Neuronal stem cell (in vitro differentiated cells): ENCODE results near the gene BPIFB2.

Experiments used
- DNase-seq: peaks from one replicate; pipeline ENCODE4 v3.0.0-alpha.2; 2013; ENCODE audit warnings: low spot score
- H2AFZ ChIP-seq: one replicate; pipeline ENCODE4 v1.6.1; 2013; ENCODE audit warnings: mild to moderate bottlenecking, low read length, inconsistent platforms
- H2AK5ac ChIP-seq: 2 replicates; pipeline ENCODE4 v1.6.1; 2013; ENCODE audit warnings: low read depth, mild to moderate bottlenecking, inconsistent platforms, low read length, moderate library complexity, mixed read lengths
- H2BK120ac ChIP-seq: 2 replicates; pipeline ENCODE4 v1.6.1; 2013; ENCODE audit warnings: low read depth, mild to moderate bottlenecking, inconsistent platforms, low read length, moderate library complexity, mixed read lengths
- H2BK12ac ChIP-seq: one replicate; pipeline ENCODE4 v1.6.1; 2013; ENCODE audit warnings: low read length, inconsistent platforms
- H2BK15ac ChIP-seq: 2 replicates; pipeline ENCODE4 v1.6.1; 2013; ENCODE audit warnings: mild to moderate bottlenecking, low read length, inconsistent platforms, mixed read lengths
- H2BK5ac ChIP-seq: one replicate; pipeline ENCODE4 v1.6.1; 2013; ENCODE audit warnings: inconsistent platforms, mild to moderate bottlenecking, low read length, moderate library complexity
- H3K14ac ChIP-seq: one replicate; pipeline ENCODE4 v1.6.1; 2013; ENCODE audit warnings: low read length, inconsistent platforms
- H3K18ac ChIP-seq: 2 replicates; pipeline ENCODE4 v1.6.1; 2013; ENCODE audit warnings: low read length, inconsistent platforms
- H3K23ac ChIP-seq: 2 replicates; pipeline ENCODE4 v1.6.1; 2013; ENCODE audit warnings: low read depth, mild to moderate bottlenecking, mixed read lengths, low read length, inconsistent platforms; ENCODE audit not compliant: poor library complexity
- H3K27ac ChIP-seq: replicated peaks from 3 replicates; pipeline ENCODE4 v1.5.1; 2013; ENCODE audit warnings: low read length, inconsistent platforms
- H3K27me3 ChIP-seq, 3 experiments: 2 replicates each; pipeline ENCODE4 v1.6.1; 2013; ENCODE audit warnings: low read length in 3 of 3, mild to moderate bottlenecking in 2 of 3, inconsistent platforms in 1 of 3, low read depth in 1 of 3, mixed read lengths in 1 of 3, moderate library complexity in 1 of 3; ENCODE audit not compliant: control insufficient read depth in 3 of 3, insufficient read depth in 3 of 3
- H3K36me3 ChIP-seq, 2 donors: replicated peaks in 1 of 2; 2 replicates each; pipeline ENCODE4 v1.6.1; 2013; ENCODE audit warnings: low read length in 2 of 2; ENCODE audit not compliant: control insufficient read depth in 2 of 2, insufficient read depth in 2 of 2
- H3K4ac ChIP-seq: 2 replicates; pipeline ENCODE4 v1.6.1; 2013; ENCODE audit warnings: inconsistent platforms, mild to moderate bottlenecking, low read length, moderate library complexity
- H3K4me1 ChIP-seq, 2 donors: 1 replicate in 1 of 2; 2 replicates in 1 of 2; pipeline ENCODE4 v1.6.1; 2013; ENCODE audit warnings: low read length in 2 of 2, low read depth in 1 of 2; ENCODE audit not compliant: control insufficient read depth in 2 of 2, insufficient read depth in 1 of 2
- H3K4me2 ChIP-seq: one replicate; pipeline ENCODE4 v1.6.1; 2013; ENCODE audit warnings: mild to moderate bottlenecking, low read length, inconsistent platforms; ENCODE audit not compliant: insufficient read depth, poor library complexity, severe bottlenecking
- H3K4me3 ChIP-seq, 2 donors: 2 replicates each; pipeline ENCODE4 v1.5.1; 2013; ENCODE audit warnings: low read length in 2 of 2, mild to moderate bottlenecking in 2 of 2, inconsistent platforms in 1 of 2, moderate library complexity in 1 of 2
- H3K79me1 ChIP-seq: one replicate; pipeline ENCODE4 v1.6.1; 2013; ENCODE audit warnings: low read depth, mild to moderate bottlenecking, inconsistent platforms, low read length, moderate library complexity
- H3K9ac ChIP-seq: one replicate; pipeline ENCODE4 v1.6.1; 2013; ENCODE audit warnings: mild to moderate bottlenecking, low read depth, low read length, inconsistent platforms; ENCODE audit not compliant: poor library complexity
- H3K9me3 ChIP-seq, 2 donors: replicated peaks in 1 of 2; 2 replicates each; pipeline versions ENCODE3 to v1.6.1; 2013; ENCODE audit warnings: low read length in 2 of 2, mild to moderate bottlenecking in 2 of 2, inconsistent platforms in 1 of 2, low read depth in 1 of 2, mixed read lengths in 1 of 2, moderate library complexity in 1 of 2; ENCODE audit not compliant: control insufficient read depth in 2 of 2, insufficient read depth in 1 of 2
- H4K8ac ChIP-seq: one replicate; pipeline ENCODE4 v1.6.1; 2013; ENCODE audit warnings: low read depth, mild to moderate bottlenecking, inconsistent platforms, low read length, moderate library complexity
- H4K91ac ChIP-seq: one replicate; pipeline ENCODE4 v1.6.1; 2013; ENCODE audit warnings: low read length, low read depth, mild to moderate bottlenecking, inconsistent platforms; ENCODE audit not compliant: poor library complexity
- WGBS, 2 donors: extraction: QIAGEN DNeasy Blood & Tissue Kit; methylation state at CpG; one replicate each; pipeline ENCODE4 v1.1.7; 2013; ENCODE audit warnings: missing lambda C conversion rate in 2 of 2, mixed read lengths in 1 of 2; ENCODE audit not compliant: insufficient read length in 2 of 2, insufficient replicate concordance in 1 of 2; ENCODE audit errors: extremely low coverage in 2 of 2; 5-methylcytosine and 5-hydroxymethylcytosine counted together

BPIFB2 gene

DNA sequence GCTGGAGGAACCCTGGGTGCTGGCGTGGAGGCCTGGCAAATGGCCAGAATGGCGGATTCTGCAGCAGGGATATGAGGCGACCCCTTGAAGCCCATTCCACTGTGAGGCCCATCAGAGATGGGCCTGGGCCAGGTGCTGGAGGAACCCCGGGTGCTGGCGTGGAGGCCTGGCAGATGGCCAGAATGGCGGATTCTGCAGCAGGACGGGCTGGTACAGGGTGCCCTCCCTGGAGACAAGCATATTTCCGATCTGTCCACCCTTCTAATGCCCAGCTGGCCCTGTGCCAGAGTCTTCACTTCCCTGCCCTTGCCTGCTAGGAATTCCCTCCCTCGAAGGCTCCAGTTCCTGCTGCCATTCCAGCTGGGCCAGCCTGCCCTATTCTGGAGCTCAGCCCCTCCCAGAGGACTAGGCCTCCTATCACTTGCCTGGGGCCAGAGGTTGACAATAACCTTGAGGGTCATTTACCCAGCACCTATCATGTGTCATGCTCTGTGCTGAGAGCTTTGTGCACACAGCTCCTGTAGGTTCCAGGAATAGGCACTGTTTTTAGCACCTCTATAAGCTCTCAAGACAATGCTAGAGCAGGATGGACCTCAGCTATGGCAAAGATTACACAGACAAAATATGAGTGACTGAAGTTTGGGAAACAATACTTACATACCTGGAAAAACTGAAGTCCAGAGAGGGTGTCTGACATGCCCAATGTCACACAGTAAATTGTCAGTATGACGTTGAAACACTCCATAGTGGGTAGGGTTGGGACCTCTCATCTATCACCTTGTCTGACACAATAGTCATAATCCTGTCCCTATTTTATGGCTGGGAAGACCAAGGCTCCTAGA, 24.7 kb upstream of the BPIFB2 start:
- Histone ChIP-seq H3K18ac (no peak overlapping the region), H3K4me1 (peaks cover 5 to 16% of the 10 kb centered on the region in 2 donors), H2BK120ac (no peak overlapping the region), H3K4me2 (no peak overlapping the region), H3K27ac (no peak overlapping the region), H3K4ac (no peak overlapping the region), H4K91ac (peak overlapping the region; percentile 25), H3K14ac (no peak overlapping the region), H2BK15ac (peak overlapping the region; percentile 75), H3K9me3 (peaks cover 0 to 1% of the 10 kb centered on the region in 2 donors), H4K8ac (no peak overlapping the region), H3K23ac (no peak overlapping the region), H2BK5ac (no peak overlapping the region), H2AFZ (no peak overlapping the region), H3K27me3 (no peaks in the 10 kb centered on the region), H3K36me3 (no peaks in the 10 kb centered on the region), H3K4me3 (no peak overlapping the region), H2BK12ac (peak overlapping the region; percentile 14), H2AK5ac (peak overlapping the region; percentile 93), H3K9ac (no peak overlapping the region), H3K79me1 (no peaks in the 10 kb centered on the region)
- WGBS, 2 donors, result no CpG with 5 or more reads among the region's 10 CpGs
- no peak for DNase-seq

DNA sequence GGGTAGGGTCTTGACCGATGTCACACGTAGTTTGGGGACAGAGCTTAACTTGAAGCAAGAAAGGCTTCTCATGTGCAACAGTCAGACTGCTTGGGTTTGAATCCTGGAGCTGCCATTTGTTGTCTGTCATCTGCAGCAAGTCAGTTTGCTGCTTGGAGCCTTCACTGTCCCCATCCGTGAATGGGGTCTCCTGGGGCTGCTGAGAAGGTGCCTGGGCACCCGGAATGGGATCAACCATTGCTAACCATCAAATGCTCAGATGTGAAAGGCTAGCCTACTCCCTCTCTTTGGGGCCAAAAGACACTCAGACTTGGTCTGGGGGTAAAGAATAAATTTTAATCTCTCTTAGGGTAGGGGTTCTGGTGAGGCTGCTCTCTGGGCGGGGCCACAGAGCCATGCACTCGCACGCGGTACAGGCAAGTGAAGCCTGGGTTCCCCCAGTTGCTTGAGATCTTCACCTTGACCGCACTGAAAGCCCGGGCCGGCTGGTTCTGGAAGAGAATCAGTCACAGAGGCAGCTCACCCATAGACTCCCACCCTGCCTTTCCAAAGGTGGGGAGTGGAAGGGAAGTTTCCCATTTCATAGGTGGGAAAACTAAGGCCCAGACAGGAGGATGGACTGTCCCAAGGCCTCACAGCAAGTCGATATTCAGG, 23.9 kb upstream of the BPIFB2 start:
- no peak overlapping the region for H2BK5ac ChIP-seq
- no CpG with 5 or more reads among the region's 12 CpGs for WGBS, 2 donors
- no peak overlapping the region for H3K14ac ChIP-seq
- H2AFZ ChIP-seq, result no peak overlapping the region
- H2BK15ac ChIP-seq, result no peak overlapping the region
- no peak for DNase-seq
- H3K79me1 ChIP-seq, result no peaks in the 10 kb centered on the region
- H2BK12ac ChIP-seq, result no peak overlapping the region
- H2AK5ac ChIP-seq, result no peak overlapping the region
- no peak overlapping the region for H3K9ac ChIP-seq
- no peak overlapping the region for H3K23ac ChIP-seq
- no peak overlapping the region for H3K4me3 ChIP-seq
- H3K27me3 ChIP-seq, result no peaks in the 10 kb centered on the region
- H2BK120ac ChIP-seq, result no peak overlapping the region
- H4K91ac ChIP-seq, result no peak overlapping the region
- H3K27ac ChIP-seq, result no peak overlapping the region
- H3K9me3 ChIP-seq, result peaks cover 0 to 1% of the 10 kb centered on the region in 2 donors
- no peak overlapping the region for H3K4me2 ChIP-seq
- no peak overlapping the region for H3K18ac ChIP-seq
- no peaks in the 10 kb centered on the region for H3K36me3 ChIP-seq
- no peak overlapping the region for H3K4ac ChIP-seq
- H3K4me1 ChIP-seq, result peaks cover 5 to 16% of the 10 kb centered on the region in 2 donors
- no peak overlapping the region for H4K8ac ChIP-seq

DNA sequence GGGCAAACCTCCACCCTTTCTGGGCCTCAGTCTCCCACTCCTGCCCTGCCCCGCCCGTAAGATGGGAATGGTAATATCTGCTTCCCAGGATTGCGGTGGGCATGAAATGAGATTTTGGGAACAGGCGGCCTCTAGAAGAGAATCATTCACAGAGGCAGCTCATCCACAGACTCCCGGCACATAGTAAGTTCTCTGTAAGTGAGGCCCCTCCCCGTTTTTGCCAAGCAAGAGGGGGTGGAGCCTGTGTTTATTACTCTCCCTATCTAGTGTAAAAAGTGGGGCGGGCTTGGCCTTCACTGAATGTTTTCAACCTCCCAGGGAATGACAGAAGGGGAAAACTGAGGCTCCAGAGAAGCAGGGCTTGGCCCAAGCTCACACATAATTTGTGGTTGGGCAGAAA, 23.3 kb upstream of the BPIFB2 start:
- Histone ChIP-seq H3K4me1 (peaks cover 5 to 16% of the 10 kb centered on the region in 2 donors), H3K14ac (no peak overlapping the region), H3K36me3 (no peaks in the 10 kb centered on the region), H4K91ac (no peak overlapping the region), H3K4ac (no peak overlapping the region), H3K9me3 (peaks cover 0 to 1% of the 10 kb centered on the region in 2 donors), H2BK5ac (peak overlapping the region; percentile 2), H2BK15ac (no peak overlapping the region), H3K23ac (no peak overlapping the region), H2AFZ (no peak overlapping the region), H3K4me3 (no peak overlapping the region), H2AK5ac (no peak overlapping the region), H3K27me3 (no peaks in the 10 kb centered on the region), H4K8ac (no peak overlapping the region), H3K18ac (no peak overlapping the region), H2BK120ac (no peak overlapping the region), H3K9ac (no peak overlapping the region), H2BK12ac (no peak overlapping the region), H3K4me2 (no peak overlapping the region), H3K79me1 (no peaks in the 10 kb centered on the region), H3K27ac (no peak overlapping the region)
- no peak for DNase-seq
- no CpG with 5 or more reads among the region's 7 CpGs for WGBS, 2 donors

DNA sequence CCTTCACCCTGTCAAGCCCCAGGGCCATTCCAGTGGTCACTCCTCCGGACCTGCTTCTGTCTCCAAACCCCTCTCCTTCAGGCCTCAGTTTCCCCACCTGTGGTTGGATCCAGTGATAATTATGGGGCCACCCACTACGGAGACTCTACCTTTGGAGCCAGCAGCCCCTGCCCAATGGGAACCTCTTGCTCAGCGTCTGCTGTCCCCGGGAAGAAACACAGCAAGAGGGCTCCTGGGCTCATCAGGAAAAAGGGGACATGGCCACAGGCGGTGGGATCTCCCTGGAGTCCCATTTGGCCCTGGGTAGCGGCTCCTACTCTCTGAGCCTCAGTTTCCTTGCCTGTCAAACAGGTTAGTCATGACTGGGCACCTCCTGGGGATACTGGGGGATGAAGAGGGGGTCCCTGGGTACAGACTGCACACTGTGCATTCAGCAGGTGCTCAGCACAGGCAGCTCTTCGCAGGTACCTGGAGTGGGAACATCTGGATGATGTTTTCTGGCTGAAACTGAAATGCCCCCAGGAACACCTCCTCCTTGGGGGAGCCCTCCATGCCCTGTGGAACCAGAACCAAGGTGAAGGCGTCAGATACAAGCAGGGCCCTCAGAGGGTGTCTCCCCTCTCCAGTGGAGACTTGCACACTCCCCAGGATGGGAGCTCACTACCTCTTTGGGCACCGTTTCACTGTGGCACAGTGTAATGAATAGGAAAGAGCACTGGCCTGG, 22.7 kb upstream of the BPIFB2 start:
- H3K18ac ChIP-seq, result peak overlapping the region; percentile 17
- H3K27ac ChIP-seq, result no peak overlapping the region
- H4K91ac ChIP-seq, result no peak overlapping the region
- no peak overlapping the region for H3K4ac ChIP-seq
- H3K14ac ChIP-seq, result no peak overlapping the region
- H3K4me2 ChIP-seq, result no peak overlapping the region
- H3K23ac ChIP-seq, result peak overlapping the region; percentile 34
- H3K9ac ChIP-seq, result no peak overlapping the region
- H2BK15ac ChIP-seq, result no peak overlapping the region
- H3K36me3 ChIP-seq, result no peaks in the 10 kb centered on the region
- no CpG with 5 or more reads among the region's 9 CpGs for WGBS, 2 donors
- H2AK5ac ChIP-seq, result peak overlapping the region; percentile 47
- H3K27me3 ChIP-seq, result no peaks in the 10 kb centered on the region
- no peak overlapping the region for H3K4me3 ChIP-seq
- peaks cover 0 to 1% of the 10 kb centered on the region in 2 donors for H3K9me3 ChIP-seq
- DNase-seq, result no peak
- no peaks in the 10 kb centered on the region for H3K79me1 ChIP-seq
- H2BK5ac ChIP-seq, result peak overlapping the region; percentile 2
- H2BK12ac ChIP-seq, result no peak overlapping the region
- no peak overlapping the region for H2AFZ ChIP-seq
- no peak overlapping the region for H2BK120ac ChIP-seq
- no peak overlapping the region for H4K8ac ChIP-seq
- peaks cover 5 to 14% of the 10 kb centered on the region in 2 donors for H3K4me1 ChIP-seq
